Nephron progenitor cell (in vitro differentiated cells): ENCODE results near the gene FRMD5.

Source experiments
- DNase-seq: peaks from one replicate; pipeline ENCODE4 v3.0.0; 2021
- H3K27ac Mint-ChIP-seq: 2 replicates; pipeline ENCODE4 v1.8.0; 2021; ENCODE audit warnings: mild to moderate bottlenecking, moderate library complexity, mixed read lengths
- H3K27me3 Mint-ChIP-seq: 2 replicates; pipeline ENCODE4 v1.8.0; 2021; ENCODE audit warnings: mild to moderate bottlenecking, low read depth, mixed read lengths; ENCODE audit not compliant: poor library complexity
- H3K36me3 Mint-ChIP-seq: 2 replicates; pipeline ENCODE4 v1.8.0; 2021; ENCODE audit warnings: low read depth, mixed read lengths
- H3K4me1 Mint-ChIP-seq: 2 replicates; pipeline ENCODE4 v1.8.0; 2021; ENCODE audit warnings: mixed read lengths
- H3K4me3 Mint-ChIP-seq: 2 replicates; pipeline ENCODE4 v1.8.0; 2021; ENCODE audit warnings: mild to moderate bottlenecking, moderate library complexity, mixed read lengths
- H3K9me3 Mint-ChIP-seq: 2 replicates; pipeline ENCODE4 v1.8.0; 2021; ENCODE audit warnings: mild to moderate bottlenecking, moderate library complexity, mixed read lengths
- TF ChIP-seq, protein P1 (sequence below): fragments of 200-600 bp; sonication (generic); IDR thresholded peaks from 2 replicates; pipeline ENCODE4 v1.5.0; 2021; ENCODE audit warnings: antibody characterized with exemption

Gene FRMD5

DNA sequence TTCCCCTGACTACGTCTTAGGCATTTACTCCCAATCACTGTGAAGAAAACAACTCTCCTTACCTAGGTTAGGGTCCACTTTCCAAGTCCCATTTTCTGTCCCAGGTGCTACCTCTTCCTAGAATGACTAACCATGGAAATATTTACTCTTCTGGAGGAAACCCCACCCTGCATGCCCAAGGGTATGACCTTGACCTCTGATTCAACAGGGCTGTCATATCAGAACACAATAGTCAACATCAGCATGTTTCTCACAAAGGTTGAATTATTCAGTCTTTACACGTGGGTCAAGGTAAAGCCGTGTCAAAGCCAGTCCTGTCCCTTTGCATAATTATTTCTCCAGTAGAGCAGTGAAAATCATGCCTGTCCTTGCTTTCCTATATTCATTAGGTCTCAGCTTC is 4.3 kb upstream of the FRMD5 start:
- peaks cover 59% of the 10 kb centered on the region for H3K27me3 Mint-ChIP-seq
- peaks cover 5% of the 10 kb centered on the region for H3K4me1 Mint-ChIP-seq

DNA sequence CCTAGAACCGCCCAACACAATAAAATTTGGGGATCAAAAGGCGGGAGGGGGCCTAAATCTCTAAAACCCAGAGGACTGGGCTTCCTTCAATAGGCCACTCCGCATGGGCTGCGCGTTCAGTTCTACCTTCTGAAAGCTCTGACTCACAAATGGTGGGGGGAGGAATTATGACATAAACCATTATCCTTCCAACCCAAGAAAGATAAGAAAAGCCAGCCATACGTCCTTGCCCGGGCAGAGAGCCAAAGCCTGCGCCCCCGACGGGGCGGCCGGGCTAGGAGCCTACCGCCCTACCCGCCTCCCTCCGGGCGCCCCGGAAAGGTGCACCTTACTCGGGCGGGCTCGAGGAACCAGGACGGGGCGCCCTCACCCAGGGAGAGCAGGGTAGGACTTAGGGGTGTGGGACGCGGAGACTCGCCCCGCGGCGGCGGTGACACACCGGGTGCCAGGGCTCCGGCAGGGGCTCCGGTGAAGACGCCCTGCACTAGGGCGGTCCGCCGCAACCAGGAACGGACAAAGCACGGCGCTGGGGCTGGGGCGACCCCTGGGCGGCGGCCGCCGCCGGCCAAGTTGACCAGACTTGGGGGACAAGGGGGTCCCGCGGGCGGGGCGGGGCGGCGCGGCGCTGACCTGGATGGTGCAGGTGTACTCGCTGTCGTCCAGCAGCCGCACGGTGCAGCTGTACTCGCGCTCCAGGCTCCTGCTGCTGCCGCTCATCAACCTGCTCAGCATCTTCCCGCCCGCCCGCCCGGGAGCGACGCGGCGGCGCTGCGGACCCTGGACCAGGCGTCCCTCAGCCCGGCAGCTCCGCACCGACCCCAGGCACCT is 534 bp downstream of the FRMD5 start:
- no peak for DNase-seq
- Mint-ChIP-seq H3K27ac (no peak overlapping the region), H3K36me3 (no peaks in the 10 kb centered on the region), H3K9me3 (no peaks in the 10 kb centered on the region), H3K27me3 (peaks cover 88% of the 10 kb centered on the region), H3K4me3 (peak overlapping the region; percentile 84), H3K4me1 (peaks cover 15% of the 10 kb centered on the region)
- TF ChIP-seq, protein P1, sequence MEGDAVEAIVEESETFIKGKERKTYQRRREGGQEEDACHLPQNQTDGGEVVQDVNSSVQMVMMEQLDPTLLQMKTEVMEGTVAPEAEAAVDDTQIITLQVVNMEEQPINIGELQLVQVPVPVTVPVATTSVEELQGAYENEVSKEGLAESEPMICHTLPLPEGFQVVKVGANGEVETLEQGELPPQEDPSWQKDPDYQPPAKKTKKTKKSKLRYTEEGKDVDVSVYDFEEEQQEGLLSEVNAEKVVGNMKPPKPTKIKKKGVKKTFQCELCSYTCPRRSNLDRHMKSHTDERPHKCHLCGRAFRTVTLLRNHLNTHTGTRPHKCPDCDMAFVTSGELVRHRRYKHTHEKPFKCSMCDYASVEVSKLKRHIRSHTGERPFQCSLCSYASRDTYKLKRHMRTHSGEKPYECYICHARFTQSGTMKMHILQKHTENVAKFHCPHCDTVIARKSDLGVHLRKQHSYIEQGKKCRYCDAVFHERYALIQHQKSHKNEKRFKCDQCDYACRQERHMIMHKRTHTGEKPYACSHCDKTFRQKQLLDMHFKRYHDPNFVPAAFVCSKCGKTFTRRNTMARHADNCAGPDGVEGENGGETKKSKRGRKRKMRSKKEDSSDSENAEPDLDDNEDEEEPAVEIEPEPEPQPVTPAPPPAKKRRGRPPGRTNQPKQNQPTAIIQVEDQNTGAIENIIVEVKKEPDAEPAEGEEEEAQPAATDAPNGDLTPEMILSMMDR: no peak

More for the DNA sequence above, 4.3 kb upstream of the FRMD5 start:
- no peaks in the 10 kb centered on the region for H3K36me3 Mint-ChIP-seq
- DNase-seq: no peak
- H3K27ac Mint-ChIP-seq: no peak overlapping the region
- no peaks in the 10 kb centered on the region for H3K9me3 Mint-ChIP-seq
- TF ChIP-seq, protein P1: no peak
- no peak overlapping the region for H3K4me3 Mint-ChIP-seq

DNA sequence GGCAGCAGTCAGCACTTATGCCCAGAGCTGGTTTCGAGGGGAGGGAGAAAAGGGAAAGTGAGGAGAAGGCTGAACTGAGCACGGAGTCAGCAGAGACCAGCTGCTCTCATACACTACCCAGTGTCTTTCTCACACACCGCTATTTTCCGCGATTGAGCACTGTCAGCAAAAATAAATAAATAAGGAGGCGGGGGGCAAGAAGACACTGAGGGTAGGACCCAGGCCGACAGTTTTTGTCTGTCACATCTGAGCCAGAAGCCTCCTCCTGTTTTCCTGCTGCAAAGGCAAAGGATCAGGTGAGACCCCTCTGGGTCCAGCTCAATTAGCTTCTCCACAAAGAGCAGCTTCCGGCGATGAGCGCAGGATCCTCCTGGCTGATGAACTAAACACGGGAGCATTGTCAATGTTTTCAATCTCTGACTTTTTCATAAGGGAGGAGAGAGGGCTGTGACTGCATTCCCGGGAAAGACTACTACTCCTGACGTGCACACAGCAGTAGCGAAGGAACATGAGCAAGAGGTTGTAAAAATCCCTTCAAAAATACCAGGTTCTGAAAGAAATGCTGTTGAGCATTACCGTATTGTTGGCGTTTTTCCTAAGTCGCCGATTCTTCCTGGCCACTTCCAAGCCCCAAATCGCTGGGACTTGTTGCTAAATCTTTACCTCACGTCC is 1.3 kb downstream of the FRMD5 start:
- TF ChIP-seq, protein P1: no peak
- Mint-ChIP-seq H3K36me3 (no peaks in the 10 kb centered on the region), H3K27ac (no peak overlapping the region), H3K4me3 (peak overlapping the region; percentile 84), H3K4me1 (peaks cover 15% of the 10 kb centered on the region), H3K9me3 (no peaks in the 10 kb centered on the region), H3K27me3 (peaks cover 82% of the 10 kb centered on the region)
- DNase-seq: peak; percentile 18

DNA sequence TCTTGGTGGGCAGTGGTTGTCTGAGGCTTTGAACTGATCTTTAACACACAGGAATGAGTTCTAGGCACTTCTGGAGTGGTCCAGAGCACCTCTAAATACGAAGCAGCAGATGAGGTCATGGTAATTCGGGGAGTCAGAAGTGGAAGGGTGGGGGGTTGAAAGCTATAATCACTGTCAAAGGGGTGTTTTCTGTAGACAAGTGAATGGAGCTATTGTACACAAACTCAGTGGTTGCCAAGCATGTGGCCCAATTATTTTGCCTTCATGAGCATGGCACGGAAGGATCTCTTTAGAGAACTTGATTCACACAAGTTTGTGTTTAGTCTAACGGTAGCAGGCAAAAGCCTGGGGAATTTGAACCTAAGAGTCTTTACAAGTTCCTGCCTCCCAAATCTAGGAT is 6.3 kb downstream of the FRMD5 start:
- peaks cover 5% of the 10 kb centered on the region for H3K4me1 Mint-ChIP-seq
- H3K4me3 Mint-ChIP-seq: no peak overlapping the region
- peaks cover 43% of the 10 kb centered on the region for H3K27me3 Mint-ChIP-seq
- TF ChIP-seq, protein P1: no peak
- no peak overlapping the region for H3K27ac Mint-ChIP-seq
- H3K36me3 Mint-ChIP-seq: no peaks in the 10 kb centered on the region
- no peaks in the 10 kb centered on the region for H3K9me3 Mint-ChIP-seq
- no peak for DNase-seq

- Mint-ChIP-seq H3K36me3 (no peaks in the 10 kb centered on the region), H3K9me3 (no peaks in the 10 kb centered on the region), H3K4me3 (no peak overlapping the region), H3K27ac (no peak overlapping the region), H3K4me1 (no peaks in the 10 kb centered on the region), H3K27me3 (peaks cover 22% of the 10 kb centered on the region)
- DNase-seq: no peak
- TF ChIP-seq, protein P1: no peak
Measured at GRCh38 chr15:44186705-44187104, 8.4 kb downstream of the FRMD5 start.
